GM23338 (cell line): ENCODE results near the gene C4BPA.

Source experiments
- CTCF ChIP-seq, 2 experiments: fragments of 200-600 bp in 1 of 2; sonication (generic) in 1 of 2; conservative IDR thresholded peaks; 2 replicates each; pipeline versions ENCODE4 v1.5.1 to v1.6.1; 2016 to 2017; ENCODE audit warnings: antibody characterized with exemption in 2 of 2, low read depth in 2 of 2, mild to moderate bottlenecking in 2 of 2, moderate library complexity in 1 of 2
- ETS1 ChIP-seq: IDR thresholded peaks from 2 replicates; pipeline ENCODE4 v1.6.1; 2016; ENCODE audit warnings: antibody characterized with exemption
- EZH2 ChIP-seq: fragments of 200-600 bp; sonication (generic); IDR thresholded peaks from one replicate; pipeline ENCODE4 v1.8.0; 2017; ENCODE audit warnings: antibody characterized with exemption, mild to moderate bottlenecking, low read depth; ENCODE audit not compliant: unreplicated experiment
- EZH2phosphoT487 ChIP-seq: fragments of 200-600 bp; sonication (generic); IDR thresholded peaks from one replicate; pipeline ENCODE4 v1.8.1; 2018; ENCODE audit warnings: antibody characterized with exemption; ENCODE audit not compliant: unreplicated experiment
- JUNB ChIP-seq: IDR thresholded peaks from one replicate; pipeline ENCODE4 v1.6.1; 2016; ENCODE audit warnings: antibody characterized with exemption; ENCODE audit not compliant: unreplicated experiment
- NANOG ChIP-seq: IDR thresholded peaks from 2 replicates; pipeline ENCODE4 v1.6.1; 2016; ENCODE audit warnings: antibody characterized with exemption, borderline replicate concordance
- POLR2AphosphoS5 ChIP-seq: IDR thresholded peaks from 2 replicates; pipeline ENCODE4 v1.6.1; 2016; ENCODE audit warnings: antibody characterized with exemption, low read depth
- REST ChIP-seq: IDR thresholded peaks from one replicate; pipeline ENCODE4 v1.6.1; 2018; ENCODE audit warnings: antibody characterized with exemption; ENCODE audit not compliant: unreplicated experiment
- STAT1 ChIP-seq: IDR thresholded peaks from one replicate; pipeline ENCODE4 v1.6.1; 2016; ENCODE audit warnings: antibody characterized with exemption; ENCODE audit not compliant: unreplicated experiment
- ZNF331 ChIP-seq: fragments of 250-450 bp; sonication (Bioruptor Pico); IDR thresholded peaks from 2 replicates; pipeline ENCODE4 v1.5.0; 2020; ENCODE audit warnings: low read depth, mild to moderate bottlenecking, moderate library complexity

GRCh38 chr1:207088161-207088560 is 15.9 kb upstream of the C4BPA start:
- TF ChIP-seq CTCF (conservative IDR thresholded peaks at IDR 0.05; ENCODE audit: low read depth in 2 of 2) (no peak), EZH2 (no peak), REST (no peak), POLR2AphosphoS5 (no peak), EZH2phosphoT487 (no peak), ETS1 (no peak), ZNF331 (CRISPR knock-in tag) (no peak), STAT1 (no peak), NANOG (no peak), JUNB (no peak)
